Measurements from ENCODE around the gene MARK3.
"Not testable (repeated sequence)": the region's sequence is repeated elsewhere in the genome, so short reads cannot be mapped to it uniquely, and the experiment has no call there.

MARK3 gene

DNA sequence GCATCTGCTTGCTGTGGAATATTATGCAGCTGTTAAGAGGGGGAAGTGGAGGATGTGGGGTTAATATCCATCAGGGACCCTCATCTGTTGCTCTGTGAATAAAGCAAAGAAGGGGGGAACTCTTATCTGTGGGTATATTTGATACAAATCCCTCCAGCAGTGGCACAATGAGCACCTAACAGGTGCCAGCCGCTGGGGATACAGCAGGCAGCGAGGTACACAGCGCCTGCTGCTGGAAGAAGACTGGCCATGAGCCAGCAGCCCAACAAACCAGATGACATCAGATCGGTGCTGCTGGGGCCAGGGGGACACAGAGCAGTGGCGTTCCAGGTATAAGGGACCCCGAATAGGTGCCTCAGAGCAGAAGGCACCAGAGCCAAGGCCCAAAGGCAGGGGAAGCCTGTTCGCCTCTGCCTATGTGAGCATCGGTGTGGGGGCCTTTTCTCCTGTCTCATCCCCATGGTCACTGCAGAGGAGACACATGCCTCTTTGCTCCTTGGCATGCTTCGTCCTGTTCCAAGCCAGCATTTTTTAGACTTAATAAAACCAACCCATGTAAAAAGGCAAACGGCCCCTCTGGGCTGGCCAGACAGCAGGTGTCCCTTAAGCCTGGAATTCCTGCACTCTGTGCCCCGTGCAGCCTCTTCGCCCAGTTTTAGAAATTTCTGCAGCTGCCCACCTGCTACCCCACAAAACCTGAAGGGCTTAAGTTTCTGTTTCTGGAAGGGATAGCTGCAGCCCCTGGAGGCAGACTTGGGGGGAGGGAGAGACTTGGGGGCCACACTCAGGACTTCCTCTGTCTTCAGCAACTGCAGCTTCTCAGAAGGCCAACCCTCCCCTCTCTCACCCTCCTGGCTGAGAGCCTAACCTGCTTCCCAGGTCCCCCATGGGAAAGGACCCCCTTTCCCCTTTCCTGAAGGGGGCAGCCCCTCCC lies 139.1 kb downstream of the MARK3 start:
- Histone ChIP-seq H4K8ac (ENCODE audit: low read depth, low read length) (no peak overlapping the region), H3K79me1 (ENCODE audit: low read length) (peaks cover 4% of the 10 kb centered on the region), H3K4me3 (ENCODE audit: low read depth, low read length) (no peak overlapping the region), H4K91ac (ENCODE audit: low read depth, low read length) (no peak overlapping the region), H2AFZ (ENCODE audit: insufficient read depth, low read length, poor library complexity) (no peak overlapping the region), H3K18ac (ENCODE audit: low read length) (no peak overlapping the region), H3K27me3 (ENCODE audit: insufficient read depth, low read length) (peaks cover 27% of the 10 kb centered on the region), H3K9me3 (ENCODE audit: insufficient read depth, low read depth, low read length) (peaks cover 4% of the 10 kb centered on the region), H2AK5ac (ENCODE audit: low read length) (no peak overlapping the region), H3K4me1 (ENCODE audit: control insufficient read depth in 1 of 2, insufficient read depth in 2 of 2, low read length in 2 of 2) (peaks cover 21 to 22% of the 10 kb centered on the region in 2 experiments), H3K4ac (ENCODE audit: low read depth, low read length) (no peak overlapping the region), H4K12ac (ENCODE audit: low read depth, low read length) (no peak overlapping the region), H3K14ac (ENCODE audit: low read length) (no peak overlapping the region), H2BK120ac (ENCODE audit: insufficient read depth, low read length, poor library complexity) (no peak overlapping the region), H3K4me2 (ENCODE audit: low read length) (no peak overlapping the region), H3K27ac (ENCODE audit: low read depth, low read length) (no peak overlapping the region), H2BK5ac (ENCODE audit: low read depth, low read length, poor library complexity) (no peak overlapping the region), H3K9ac (ENCODE audit: low read length) (no peak overlapping the region), H2BK12ac (ENCODE audit: low read length) (no peak overlapping the region), H3K23ac (ENCODE audit: low read length) (no peak overlapping the region), H3K79me2 (ENCODE audit: control insufficient read depth, insufficient read depth, low read length, poor library complexity) (peaks cover 6% of the 10 kb centered on the region), H3K36me3 (ENCODE audit: control insufficient read depth in 1 of 2, insufficient read depth in 2 of 2, low read length in 2 of 2) (peaks cover 0 to 2% of the 10 kb centered on the region in 2 experiments)
- no CpG with 5 or more reads among the region's 12 CpGs for WGBS (ENCODE audit: extremely low coverage, insufficient coverage, insufficient read length)
- no peak for DNase-seq

- not testable (repeated sequence) for H3K9ac ChIP-seq (ENCODE audit: low read length); H4K8ac ChIP-seq (ENCODE audit: low read depth, low read length); H2BK12ac ChIP-seq (ENCODE audit: low read length); H2AK5ac ChIP-seq (ENCODE audit: low read length); H2BK5ac ChIP-seq (ENCODE audit: low read depth, low read length, poor library complexity); H3K79me1 ChIP-seq (ENCODE audit: low read length); H2BK120ac ChIP-seq (ENCODE audit: insufficient read depth, low read length, poor library complexity); H3K4ac ChIP-seq (ENCODE audit: low read depth, low read length); H3K4me3 ChIP-seq (ENCODE audit: low read depth, low read length); H3K14ac ChIP-seq (ENCODE audit: low read length); H3K36me3 ChIP-seq (ENCODE audit: control insufficient read depth in 1 of 2, insufficient read depth in 2 of 2, low read length in 2 of 2); H3K9me3 ChIP-seq (ENCODE audit: insufficient read depth, low read depth, low read length); H4K91ac ChIP-seq (ENCODE audit: low read depth, low read length); H3K4me2 ChIP-seq (ENCODE audit: low read length); H3K18ac ChIP-seq (ENCODE audit: low read length); H3K27ac ChIP-seq (ENCODE audit: low read depth, low read length); H3K23ac ChIP-seq (ENCODE audit: low read length); H4K12ac ChIP-seq (ENCODE audit: low read depth, low read length); DNase-seq; H3K79me2 ChIP-seq (ENCODE audit: control insufficient read depth, insufficient read depth, low read length, poor library complexity); H2AFZ ChIP-seq (ENCODE audit: insufficient read depth, low read length, poor library complexity)
- WGBS (ENCODE audit: extremely low coverage, insufficient coverage, insufficient read length): no CpG with 5 or more reads among the region's 17 CpGs
- Histone ChIP-seq H3K4me1 (ENCODE audit: control insufficient read depth in 1 of 2, insufficient read depth in 2 of 2, low read length in 2 of 2) (peaks cover 26 to 30% of the 10 kb centered on the region in 2 experiments), H3K27me3 (ENCODE audit: insufficient read depth, low read length) (peaks cover 27% of the 10 kb centered on the region)
These were observed 140.4 kb downstream of the MARK3 start for GRCh38 chr14:103525430-103526246.

DNA sequence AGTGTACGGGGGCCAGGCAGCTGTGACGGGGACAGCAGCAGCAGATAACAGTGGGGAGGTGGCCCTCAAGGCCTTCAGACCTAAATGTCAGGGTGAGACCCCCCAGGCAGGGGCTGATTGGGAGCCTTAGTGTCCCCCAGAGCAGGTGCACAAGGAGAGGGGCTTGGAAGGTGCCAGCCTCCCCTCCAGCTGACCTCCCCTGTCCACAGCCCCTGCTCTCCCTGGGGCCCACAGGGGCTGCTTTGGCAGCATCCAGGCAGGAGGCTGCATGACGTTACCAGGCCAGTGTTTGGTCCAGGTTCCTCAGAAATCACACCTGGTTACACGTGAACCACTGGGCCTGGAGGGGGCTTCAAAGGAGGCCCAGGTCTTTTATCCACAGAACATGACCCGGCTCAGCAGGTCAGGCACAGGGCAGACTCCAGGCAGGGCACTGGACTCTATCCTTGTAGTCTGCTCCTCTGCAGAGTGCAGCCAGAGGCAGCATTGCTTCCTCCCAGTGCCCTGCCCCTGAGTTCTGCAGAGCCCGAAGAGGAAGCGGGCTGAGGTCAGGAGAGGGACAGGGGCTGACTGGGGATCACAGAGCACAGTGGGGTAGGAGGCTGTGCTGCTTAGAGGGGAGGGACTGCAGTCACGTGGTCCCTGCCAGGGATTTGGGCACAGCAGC lies 141.2 kb downstream of the MARK3 start:
- no CpG with 5 or more reads among the region's 8 CpGs for WGBS (ENCODE audit: extremely low coverage, insufficient coverage, insufficient read length)
- no peak overlapping the region for H3K23ac ChIP-seq (ENCODE audit: low read length)
- no peak overlapping the region for H2BK12ac ChIP-seq (ENCODE audit: low read length)
- no peak overlapping the region for H4K8ac ChIP-seq (ENCODE audit: low read depth, low read length)
- no peak overlapping the region for H2AFZ ChIP-seq (ENCODE audit: insufficient read depth, low read length, poor library complexity)
- no peak overlapping the region for H3K18ac ChIP-seq (ENCODE audit: low read length)
- no peak overlapping the region for H4K12ac ChIP-seq (ENCODE audit: low read depth, low read length)
- H3K4ac ChIP-seq (ENCODE audit: low read depth, low read length): no peak overlapping the region
- H3K79me2 ChIP-seq (ENCODE audit: control insufficient read depth, insufficient read depth, low read length, poor library complexity): peaks cover 6% of the 10 kb centered on the region
- peaks cover 27% of the 10 kb centered on the region for H3K27me3 ChIP-seq (ENCODE audit: insufficient read depth, low read length)
- H3K79me1 ChIP-seq (ENCODE audit: low read length): peaks cover 4% of the 10 kb centered on the region
- DNase-seq: no peak
- H3K4me1 ChIP-seq (ENCODE audit: control insufficient read depth in 1 of 2, insufficient read depth in 2 of 2, low read length in 2 of 2): peaks cover 26% of the 10 kb centered on the region in 2 experiments
- no peak overlapping the region for H2BK120ac ChIP-seq (ENCODE audit: insufficient read depth, low read length, poor library complexity)
- peaks cover 4% of the 10 kb centered on the region for H3K9me3 ChIP-seq (ENCODE audit: insufficient read depth, low read depth, low read length)
- H2AK5ac ChIP-seq (ENCODE audit: low read length): no peak overlapping the region
- H3K36me3 ChIP-seq (ENCODE audit: control insufficient read depth in 1 of 2, insufficient read depth in 2 of 2, low read length in 2 of 2): no peaks in the 10 kb centered on the region
- H3K4me3 ChIP-seq (ENCODE audit: low read depth, low read length): no peak overlapping the region
- no peak overlapping the region for H3K9ac ChIP-seq (ENCODE audit: low read length)
- no peak overlapping the region for H2BK5ac ChIP-seq (ENCODE audit: low read depth, low read length, poor library complexity)
- no peak overlapping the region for H3K4me2 ChIP-seq (ENCODE audit: low read length)
- no peak overlapping the region for H3K14ac ChIP-seq (ENCODE audit: low read length)
- no peak overlapping the region for H4K91ac ChIP-seq (ENCODE audit: low read depth, low read length)
- H3K27ac ChIP-seq (ENCODE audit: low read depth, low read length): no peak overlapping the region

DNA sequence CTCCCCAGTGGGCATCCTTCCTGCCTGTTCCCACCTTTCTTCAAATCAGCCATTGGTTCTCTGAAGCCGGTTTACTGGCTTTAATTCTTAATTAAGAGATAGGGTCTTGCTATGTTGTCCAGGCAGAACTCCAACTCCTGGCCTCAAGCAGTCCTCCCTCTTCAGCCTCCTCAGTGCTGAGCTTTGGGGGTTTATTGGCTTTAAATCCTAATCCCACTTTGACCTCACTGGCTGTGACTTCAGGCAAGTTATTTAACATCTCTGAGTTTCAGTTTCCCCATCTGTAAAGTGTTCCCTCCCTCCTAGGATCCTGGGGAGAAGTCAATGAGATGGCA lies 141.7 kb downstream of the MARK3 start:
- no peak for DNase-seq
- no peak overlapping the region for H4K91ac ChIP-seq (ENCODE audit: low read depth, low read length)
- no peak overlapping the region for H2AFZ ChIP-seq (ENCODE audit: insufficient read depth, low read length, poor library complexity)
- H2BK120ac ChIP-seq (ENCODE audit: insufficient read depth, low read length, poor library complexity): no peak overlapping the region
- H2BK5ac ChIP-seq (ENCODE audit: low read depth, low read length, poor library complexity): no peak overlapping the region
- H3K79me1 ChIP-seq (ENCODE audit: low read length): peaks cover 4% of the 10 kb centered on the region
- H3K4me1 ChIP-seq (ENCODE audit: control insufficient read depth in 1 of 2, insufficient read depth in 2 of 2, low read length in 2 of 2): peaks cover 22 to 25% of the 10 kb centered on the region in 2 experiments
- no peak overlapping the region for H3K23ac ChIP-seq (ENCODE audit: low read length)
- H3K27me3 ChIP-seq (ENCODE audit: insufficient read depth, low read length): peaks cover 23% of the 10 kb centered on the region
- H3K4me2 ChIP-seq (ENCODE audit: low read length): no peak overlapping the region
- no peak overlapping the region for H3K4ac ChIP-seq (ENCODE audit: low read depth, low read length)
- no peak overlapping the region for H3K18ac ChIP-seq (ENCODE audit: low read length)
- H2AK5ac ChIP-seq (ENCODE audit: low read length): no peak overlapping the region
- H3K4me3 ChIP-seq (ENCODE audit: low read depth, low read length): no peak overlapping the region
- no CpG with 5 or more reads among the region's 1 CpG for WGBS (ENCODE audit: extremely low coverage, insufficient coverage, insufficient read length)
- H3K27ac ChIP-seq (ENCODE audit: low read depth, low read length): no peak overlapping the region
- no peak overlapping the region for H2BK12ac ChIP-seq (ENCODE audit: low read length)
- no peak overlapping the region for H4K8ac ChIP-seq (ENCODE audit: low read depth, low read length)
- H3K14ac ChIP-seq (ENCODE audit: low read length): no peak overlapping the region
- H3K9me3 ChIP-seq (ENCODE audit: insufficient read depth, low read depth, low read length): peaks cover 4% of the 10 kb centered on the region
- H4K12ac ChIP-seq (ENCODE audit: low read depth, low read length): no peak overlapping the region
- peaks cover 6% of the 10 kb centered on the region for H3K79me2 ChIP-seq (ENCODE audit: control insufficient read depth, insufficient read depth, low read length, poor library complexity)
- H3K36me3 ChIP-seq (ENCODE audit: control insufficient read depth in 1 of 2, insufficient read depth in 2 of 2, low read length in 2 of 2): no peaks in the 10 kb centered on the region
- no peak overlapping the region for H3K9ac ChIP-seq (ENCODE audit: low read length)
